ENCODE data around the gene ZKSCAN1.
"Not testable (repeated sequence)": the region's sequence is repeated elsewhere in the genome, so short reads cannot be mapped to it uniquely, and the experiment has no call there.

Gene ZKSCAN1

DNA sequence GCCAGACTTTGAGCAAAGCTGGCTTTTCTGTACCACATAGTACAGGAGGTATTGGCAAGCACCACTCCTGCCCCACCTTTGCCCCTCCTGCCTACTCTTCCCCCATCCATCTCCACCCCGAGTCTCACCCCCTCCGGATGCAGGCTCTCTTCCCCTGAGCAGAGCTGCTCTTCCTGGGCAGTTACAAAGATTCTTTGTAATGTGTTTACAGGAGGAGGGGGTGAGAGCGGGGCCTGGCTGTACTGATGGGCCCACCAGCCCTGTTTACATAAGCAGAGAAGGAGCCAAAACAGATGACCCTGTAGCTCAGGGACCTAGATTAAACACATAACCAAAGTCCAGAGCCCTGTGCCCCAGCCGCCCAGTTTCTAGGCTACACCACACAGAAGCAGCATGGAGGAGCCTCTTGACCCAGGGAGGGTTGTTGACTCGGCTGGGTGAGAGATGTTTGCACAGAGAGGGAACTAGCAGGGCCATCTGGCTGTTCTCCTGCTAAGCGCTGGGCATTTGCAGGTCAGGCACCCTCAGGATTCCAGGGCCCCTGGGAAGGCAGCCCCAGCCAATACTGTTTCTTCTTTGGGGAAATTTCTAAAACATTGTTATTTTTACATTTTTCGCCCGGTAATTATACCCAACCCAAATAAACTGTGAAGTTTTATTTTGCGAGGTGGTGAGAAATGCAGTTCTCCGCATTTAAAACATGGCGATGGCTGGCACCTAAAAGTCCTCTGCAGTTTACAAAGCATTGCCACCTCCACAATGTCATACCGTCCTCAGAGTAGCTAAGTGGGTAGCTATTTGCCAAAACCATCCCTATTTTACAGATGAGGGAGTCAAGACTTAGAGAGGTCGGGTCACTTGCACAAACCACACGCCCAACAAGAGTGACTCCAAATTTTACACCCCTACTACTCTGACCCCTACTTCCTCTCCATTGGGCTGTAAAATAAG is 11.4 kb upstream of the ZKSCAN1 start:
- peak; percentile 78 for DNase-seq (ENCODE audit: low spot score)

DNA sequence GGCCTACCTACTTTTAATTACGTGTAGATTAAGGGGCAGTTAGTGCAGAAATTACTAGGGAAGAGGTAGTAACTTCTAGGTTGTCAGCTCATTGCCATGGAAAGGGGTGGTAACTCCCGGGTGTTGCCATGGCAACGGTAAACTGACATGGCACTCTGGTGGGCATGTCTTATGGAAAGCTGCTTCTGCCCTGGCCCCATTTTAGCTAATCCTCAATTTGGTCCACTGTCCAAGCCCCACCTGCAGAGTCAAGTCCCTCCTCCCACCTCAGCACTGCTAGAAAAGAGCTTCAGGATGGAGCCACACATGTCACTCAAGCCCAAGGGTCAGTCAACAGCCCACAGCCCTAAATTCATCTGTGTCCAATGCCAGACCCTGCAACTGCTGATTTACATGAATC is 7.5 kb upstream of the ZKSCAN1 start:
- DNase-seq (ENCODE audit: low spot score) = no peak

DNA sequence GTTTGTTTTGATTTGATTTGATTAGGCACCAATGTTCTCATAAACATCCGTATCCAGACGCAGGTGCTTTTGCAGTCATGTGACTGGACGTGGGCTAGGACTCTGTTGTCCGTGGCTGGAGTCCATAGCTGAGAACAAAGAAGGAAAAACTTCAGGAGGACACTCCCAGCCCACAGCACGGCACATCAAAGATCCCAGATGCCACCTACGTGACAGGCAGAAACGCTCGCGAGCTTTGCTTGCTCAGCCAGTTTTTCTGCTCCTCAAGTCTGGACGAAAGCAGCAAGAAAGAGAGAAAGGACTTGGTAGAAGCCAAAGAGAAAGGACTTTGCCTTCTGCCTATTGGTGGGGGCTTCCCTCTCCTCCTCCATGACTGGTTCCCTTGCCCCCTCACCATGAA is 6.9 kb upstream of the ZKSCAN1 start:
- DNase-seq (ENCODE audit: low spot score) = peak; percentile 16

DNA sequence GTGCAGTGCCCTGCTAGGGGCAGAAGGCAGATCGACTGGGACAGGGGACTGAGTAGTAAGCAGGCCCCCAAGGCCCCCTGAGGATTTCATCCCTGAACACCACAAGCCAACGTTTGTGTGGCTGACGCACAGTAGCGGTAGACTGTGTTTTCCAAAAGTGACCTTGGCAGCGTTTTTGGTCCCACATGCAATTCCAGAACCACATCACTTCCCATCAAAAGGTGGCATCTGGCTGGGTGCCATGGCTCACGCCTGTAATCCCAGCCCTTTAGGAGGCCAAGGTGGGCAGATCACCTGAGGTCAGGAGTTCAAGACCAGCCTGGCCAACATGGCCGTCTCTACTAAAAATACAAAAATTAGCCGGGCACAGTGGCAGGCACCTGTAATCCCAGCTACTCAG is 5.4 kb upstream of the ZKSCAN1 start:
- DNase-seq (ENCODE audit: low spot score) = not testable (repeated sequence)

DNA sequence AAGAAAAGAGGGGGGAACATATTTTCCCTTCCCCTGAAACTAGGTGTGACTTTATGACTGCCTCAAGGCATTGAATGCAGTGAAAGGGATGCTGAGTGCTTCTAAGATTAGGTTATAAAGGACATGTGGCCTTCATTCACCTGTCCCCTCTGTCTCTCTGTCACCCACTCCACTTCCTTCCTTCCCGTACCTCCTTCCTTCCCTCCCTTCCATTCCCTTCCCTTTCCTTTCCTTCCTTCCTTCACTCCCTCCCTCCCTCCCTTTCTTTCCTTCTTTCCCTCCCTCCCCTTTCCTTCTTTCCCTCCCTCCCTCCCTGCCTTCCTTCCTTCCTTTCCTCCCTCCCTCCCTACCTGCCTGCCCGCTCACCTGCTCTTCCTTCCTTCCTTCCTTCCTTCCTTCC is 4.5 kb upstream of the ZKSCAN1 start:
- DNase-seq (ENCODE audit: low spot score) = no peak

DNA sequence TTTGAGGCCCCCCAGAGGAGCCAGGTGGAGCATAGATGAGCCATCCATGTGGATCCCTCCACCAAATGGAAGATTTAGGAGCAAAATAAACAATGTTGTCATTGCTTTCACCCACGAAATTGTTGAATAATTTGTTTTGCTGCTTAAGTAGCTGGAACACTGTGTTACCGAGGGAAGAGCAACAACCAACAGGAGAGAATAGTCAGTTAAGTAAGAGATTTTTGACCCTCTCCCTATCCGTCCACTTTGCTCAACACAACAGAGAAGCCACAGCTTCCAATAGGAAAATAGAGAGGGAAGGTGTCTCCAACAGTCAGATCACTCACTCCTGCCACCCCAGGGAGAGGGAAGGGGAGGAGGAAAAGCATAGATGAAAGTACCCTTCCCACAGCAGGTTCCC is 3.9 kb upstream of the ZKSCAN1 start:
- DNase-seq (ENCODE audit: low spot score) = no peak

DNA sequence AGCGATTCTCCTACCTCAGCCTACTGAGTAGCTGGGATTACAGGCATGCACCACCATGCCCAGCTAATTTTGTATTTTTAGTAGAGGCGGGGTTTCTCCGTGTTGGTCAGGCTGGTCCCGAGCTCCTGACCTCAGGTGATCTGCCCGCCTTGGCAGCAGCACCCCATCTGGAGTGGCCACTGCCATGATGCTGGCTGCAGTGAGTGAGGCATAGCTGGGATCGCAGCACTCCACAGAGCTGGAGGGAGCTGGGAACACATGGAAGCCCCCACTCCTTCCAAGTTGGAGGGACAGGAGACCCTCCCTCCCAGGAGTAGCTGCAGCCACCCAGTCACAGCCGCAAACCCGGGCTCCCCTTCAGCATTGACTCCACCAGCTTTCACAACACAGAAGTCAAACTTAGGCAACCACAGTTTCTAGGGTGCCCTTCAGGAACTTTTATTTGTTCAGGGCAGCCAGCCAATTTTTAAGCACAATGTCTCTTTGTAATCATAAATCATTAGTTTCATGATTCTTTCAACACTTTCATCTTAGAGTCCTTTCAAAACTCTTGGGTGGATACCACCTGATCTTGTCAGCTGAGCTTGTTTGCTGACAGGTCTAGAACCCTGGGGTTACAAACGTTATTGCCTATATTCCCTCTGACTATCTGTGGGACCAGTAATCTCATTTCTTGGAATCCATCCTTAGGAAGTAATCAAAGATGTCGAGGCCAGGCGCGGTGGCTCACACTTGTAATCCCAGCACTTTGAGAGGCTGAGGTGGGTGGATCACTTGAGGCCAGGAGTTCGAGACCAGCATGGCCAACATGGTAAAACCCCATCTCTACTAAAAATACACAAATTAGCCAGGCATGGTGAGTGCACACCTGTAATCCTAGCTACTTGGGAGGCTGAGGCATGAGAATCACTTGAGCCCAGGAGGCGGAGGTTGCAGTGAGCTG is 2.7 kb upstream of the ZKSCAN1 start:
- DNase-seq (ENCODE audit: low spot score) = not testable (repeated sequence)

DNA sequence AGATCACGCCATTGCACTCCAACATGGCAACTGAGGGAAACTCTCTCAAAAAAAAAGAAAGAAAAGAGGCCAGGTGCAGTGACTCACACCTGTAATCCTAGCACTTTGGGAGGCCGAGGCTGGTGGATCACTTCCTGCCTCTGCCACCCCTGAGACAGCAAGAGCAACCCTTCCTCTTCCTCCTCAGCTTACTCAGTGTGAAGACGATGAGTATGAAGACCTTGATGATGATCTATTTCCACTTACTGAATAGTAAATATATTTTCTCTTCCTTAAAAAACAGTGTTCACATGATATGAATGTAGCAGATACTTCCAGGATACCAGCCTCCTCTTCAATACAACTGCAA is 2.1 kb upstream of the ZKSCAN1 start:
- DNase-seq (ENCODE audit: low spot score) = no peak

DNA sequence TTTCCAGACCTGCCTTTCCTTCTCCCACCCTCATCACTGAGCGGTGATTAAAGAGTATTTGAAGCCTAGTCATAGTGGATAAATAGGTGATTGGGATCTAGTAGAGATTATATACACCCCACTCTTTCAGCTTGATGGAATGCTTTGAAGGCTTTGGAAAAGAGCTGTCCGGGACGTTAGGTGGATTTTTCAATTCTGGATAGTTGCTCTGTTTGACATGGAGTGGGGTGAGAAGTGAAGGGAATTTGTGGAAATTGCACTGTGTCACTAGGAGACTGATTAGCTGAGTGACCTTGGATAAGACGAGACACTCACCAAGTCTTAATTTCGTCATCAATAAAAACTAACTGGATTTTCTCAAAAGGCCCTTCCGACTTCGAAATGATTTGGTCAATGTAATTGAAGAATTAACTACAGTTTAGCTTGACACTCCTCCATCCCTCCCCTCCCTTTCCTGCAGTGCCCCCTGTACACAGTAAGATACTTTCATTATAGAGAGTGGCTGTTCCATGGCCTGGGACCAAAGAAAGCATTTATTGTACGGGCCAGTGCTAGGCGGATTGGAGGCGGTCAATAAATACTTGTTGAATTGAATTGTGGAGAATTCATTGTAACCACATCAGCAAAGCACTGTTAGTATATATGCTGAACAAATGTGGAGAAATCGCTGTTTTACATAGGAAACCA is 962 bp downstream of the ZKSCAN1 start:
- DNase-seq (ENCODE audit: low spot score) = peak; percentile 93

DNA sequence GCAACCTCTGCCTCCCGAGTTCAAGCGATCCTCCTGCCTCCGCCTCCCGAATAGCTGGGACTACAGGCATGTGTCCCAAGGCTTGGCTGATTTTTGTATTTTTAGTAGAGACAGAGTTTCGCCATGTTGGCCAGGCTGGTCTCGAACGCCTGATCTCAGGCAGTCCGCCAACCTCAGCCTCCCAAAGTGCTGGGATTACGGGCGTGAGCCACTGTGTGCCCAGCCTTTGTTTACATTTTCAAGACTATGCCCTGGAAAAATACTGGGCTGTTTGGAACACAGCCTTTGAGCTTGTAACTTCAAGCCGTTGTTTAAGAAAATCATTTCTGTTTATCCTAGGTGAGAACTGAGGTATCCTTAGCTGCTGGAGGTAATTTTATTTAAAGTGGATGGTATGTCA is 1.9 kb downstream of the ZKSCAN1 start:
- no peak for DNase-seq (ENCODE audit: low spot score)

DNA sequence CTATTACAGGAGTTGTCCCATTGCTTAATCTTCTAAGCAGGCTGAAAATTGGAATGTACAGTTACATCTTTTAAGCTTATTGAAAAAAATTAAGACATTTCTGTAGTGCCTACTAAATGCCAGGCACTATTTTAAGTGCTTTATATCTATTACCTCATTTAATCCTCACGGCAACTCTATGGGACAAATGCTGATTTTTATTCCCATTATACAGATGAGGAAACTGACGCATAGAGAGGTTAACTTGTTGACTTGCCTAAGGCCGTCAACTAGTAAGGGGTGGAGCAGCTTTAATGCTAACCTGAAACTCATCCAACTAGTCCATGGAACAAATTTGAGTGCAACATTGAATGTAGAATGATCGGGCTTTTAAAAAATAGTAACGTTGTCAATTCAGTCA is 2.5 kb downstream of the ZKSCAN1 start:
- DNase-seq (ENCODE audit: low spot score) = no peak

DNA sequence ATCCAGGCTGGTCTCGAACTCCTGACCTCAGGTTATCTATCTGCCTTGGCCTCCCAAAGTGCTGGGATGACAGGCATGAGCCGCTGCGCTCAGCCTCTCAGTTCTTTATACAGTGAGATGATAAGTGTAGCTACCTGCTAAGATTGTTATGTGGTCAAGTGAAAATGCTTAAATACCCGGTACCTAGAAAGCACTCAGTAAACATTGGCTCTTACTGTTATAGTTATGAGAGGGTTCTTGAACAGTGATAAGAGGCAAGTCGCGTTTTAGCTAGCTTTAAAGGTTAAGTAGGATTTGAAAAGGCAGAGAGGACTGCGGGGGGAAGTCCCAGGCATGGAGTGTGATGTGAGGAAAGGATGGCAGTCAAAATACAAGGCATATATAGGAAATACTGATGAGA is 4.5 kb downstream of the ZKSCAN1 start:
- DNase-seq (ENCODE audit: low spot score) = no peak

DNA sequence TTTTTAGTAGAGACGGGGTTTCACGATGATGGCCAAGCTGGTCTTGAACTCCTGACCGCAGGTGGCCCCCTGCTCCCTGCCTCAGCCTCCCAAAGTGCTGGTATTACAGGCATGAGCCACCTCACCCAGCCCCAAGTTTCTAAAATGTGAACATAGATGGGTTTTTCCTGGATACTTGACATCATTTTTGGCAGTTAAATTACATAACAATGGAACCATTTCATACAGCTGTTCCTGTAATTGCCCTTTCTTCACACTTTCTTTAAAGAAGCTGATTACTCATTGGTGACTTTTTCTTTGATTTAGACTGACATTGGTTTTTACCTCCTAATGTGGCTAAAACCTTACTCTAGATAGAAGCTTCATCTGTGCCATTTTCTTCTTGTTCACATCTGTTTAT is 5.9 kb downstream of the ZKSCAN1 start:
- DNase-seq (ENCODE audit: low spot score) = no peak

DNA sequence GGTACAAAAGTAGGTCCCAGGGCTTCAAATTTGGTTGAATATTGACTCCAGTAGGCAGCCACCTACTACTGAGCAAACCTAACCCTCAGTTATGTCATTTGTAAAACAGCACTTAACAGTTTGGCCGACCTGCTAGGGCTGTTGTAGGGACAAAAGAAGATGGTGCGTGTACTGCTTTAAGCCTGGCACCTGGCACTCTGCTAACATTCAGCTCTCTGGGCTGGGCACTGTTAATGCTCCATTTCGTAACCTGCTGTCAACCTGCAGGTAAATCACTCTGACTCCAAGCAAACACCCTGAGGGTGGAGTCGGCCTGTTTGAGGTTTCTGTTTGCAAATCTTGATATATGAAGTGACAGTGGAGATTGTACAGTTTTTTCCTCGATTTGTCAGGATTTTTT is 7.2 kb downstream of the ZKSCAN1 start:
- no peak for DNase-seq (ENCODE audit: low spot score)

DNA sequence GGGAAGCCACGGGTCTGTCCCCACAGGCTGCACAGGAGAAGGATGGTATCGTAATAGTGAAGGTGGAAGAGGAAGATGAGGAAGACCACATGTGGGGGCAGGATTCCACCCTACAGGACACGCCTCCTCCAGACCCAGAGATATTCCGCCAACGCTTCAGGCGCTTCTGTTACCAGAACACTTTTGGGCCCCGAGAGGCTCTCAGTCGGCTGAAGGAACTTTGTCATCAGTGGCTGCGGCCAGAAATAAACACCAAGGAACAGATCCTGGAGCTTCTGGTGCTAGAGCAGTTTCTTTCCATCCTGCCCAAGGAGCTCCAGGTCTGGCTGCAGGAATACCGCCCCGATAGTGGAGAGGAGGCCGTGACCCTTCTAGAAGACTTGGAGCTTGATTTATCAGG is 8.1 kb downstream of the ZKSCAN1 start:
- DNase-seq (ENCODE audit: low spot score) = no peak

DNA sequence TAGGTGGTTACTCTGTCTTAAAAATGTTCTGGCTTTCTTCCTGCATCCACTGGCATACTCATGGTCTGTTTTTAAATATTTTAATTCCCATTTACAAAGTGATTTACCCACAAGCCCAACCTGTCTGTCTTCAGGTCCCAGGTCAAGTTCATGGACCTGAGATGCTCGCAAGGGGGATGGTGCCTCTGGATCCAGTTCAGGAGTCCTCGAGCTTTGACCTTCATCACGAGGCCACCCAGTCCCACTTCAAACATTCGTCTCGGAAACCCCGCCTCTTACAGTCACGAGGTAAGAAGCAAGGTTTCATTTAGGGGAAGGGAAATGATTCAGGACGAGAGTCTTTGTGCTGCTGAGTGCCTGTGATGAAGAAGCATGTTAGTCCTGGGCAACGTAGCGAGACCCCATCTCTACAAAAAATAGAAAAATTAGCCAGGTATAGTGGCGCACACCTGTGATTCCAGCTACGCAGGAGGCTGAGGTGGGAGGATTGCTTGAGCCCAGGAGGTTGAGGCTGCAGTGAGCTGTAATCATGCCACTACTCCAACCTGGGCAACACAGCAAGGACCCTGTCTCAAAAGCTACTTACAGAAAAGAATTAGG is 8.7 kb downstream of the ZKSCAN1 start:
- no peak for DNase-seq (ENCODE audit: low spot score)

DNA sequence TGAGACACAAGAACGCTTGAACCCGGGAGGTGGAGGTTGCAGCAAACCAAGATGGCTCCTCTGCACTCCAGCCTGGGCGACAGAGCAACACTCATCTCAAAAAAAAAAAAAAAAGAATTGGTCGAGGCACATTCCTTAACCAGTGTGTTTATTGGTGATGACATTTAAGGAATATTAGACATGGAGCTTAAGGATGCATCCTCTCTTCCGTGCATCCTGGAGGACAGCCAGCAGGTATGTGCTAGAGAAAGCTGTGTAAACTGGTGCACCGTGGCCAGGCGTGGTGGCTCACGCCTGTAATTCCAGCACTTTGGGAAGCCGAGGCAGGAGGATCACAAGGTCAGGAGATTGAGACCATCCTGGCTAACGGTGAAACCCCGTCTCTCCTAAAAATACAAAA is 11.8 kb downstream of the ZKSCAN1 start:
- DNase-seq (ENCODE audit: low spot score) = no peak

DNA sequence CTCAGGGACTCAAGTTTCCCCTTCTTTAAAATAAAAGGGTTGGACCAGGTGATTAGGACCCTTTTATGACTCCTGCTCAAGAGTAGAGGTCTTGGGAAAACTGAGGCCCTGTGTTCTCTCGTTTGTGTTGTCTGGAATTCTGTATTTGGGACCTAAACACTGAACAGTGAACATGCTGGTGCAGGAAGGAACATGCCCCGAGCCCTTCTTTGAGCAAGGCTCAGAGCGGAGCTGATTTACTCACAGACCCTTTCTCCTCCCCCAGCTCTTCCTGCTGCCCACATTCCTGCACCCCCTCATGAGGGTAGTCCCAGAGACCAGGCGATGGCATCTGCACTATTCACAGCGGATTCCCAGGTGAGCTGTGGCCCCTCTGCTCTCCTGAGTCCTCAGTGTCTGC is 14.2 kb downstream of the ZKSCAN1 start:
- DNase-seq (ENCODE audit: low spot score) = no peak

DNA sequence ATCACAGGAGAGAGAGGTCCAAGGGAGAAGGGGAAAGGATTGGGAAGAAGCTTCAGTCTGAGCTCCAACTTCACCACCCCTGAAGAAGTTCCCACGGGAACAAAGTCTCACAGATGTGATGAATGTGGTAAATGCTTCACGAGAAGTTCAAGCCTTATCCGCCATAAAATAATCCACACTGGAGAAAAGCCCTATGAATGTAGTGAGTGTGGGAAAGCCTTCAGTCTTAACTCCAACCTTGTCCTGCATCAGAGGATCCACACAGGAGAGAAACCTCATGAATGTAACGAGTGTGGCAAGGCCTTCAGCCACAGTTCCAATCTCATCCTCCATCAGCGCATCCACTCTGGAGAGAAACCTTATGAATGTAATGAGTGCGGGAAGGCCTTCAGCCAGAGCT is 18.1 kb downstream of the ZKSCAN1 start:
- DNase-seq (ENCODE audit: low spot score) = no peak

DNA sequence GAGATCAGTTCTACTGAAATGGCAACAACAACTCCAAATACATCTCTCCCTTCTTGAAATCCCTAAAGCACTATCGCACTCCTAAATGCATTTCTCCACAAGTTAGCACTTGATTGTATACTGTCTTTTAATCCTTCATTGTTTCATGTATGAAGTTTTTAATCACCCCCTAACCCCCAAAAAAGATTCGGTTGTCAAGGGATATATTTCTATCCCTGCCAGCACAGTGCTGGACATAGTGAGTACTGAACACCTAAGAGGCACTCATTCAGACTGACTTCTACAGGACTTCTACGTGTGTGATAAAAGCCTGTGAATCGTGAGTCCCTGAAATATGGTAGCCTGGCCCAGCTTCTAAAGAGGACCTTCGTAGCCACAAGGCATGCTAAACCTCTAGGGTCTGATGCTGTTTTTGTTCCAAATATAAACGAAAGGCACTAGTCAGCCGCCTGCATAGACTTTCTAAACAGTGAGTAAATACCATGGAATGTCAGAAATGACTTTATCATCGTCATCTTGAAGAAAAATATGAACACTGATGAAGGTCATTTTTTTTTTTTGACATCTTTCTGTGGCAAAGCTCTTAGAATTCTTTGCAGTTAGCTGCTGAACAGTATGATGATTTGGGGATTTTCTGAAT is 19.6 kb downstream of the ZKSCAN1 start:
- no peak for DNase-seq (ENCODE audit: low spot score)

DNA sequence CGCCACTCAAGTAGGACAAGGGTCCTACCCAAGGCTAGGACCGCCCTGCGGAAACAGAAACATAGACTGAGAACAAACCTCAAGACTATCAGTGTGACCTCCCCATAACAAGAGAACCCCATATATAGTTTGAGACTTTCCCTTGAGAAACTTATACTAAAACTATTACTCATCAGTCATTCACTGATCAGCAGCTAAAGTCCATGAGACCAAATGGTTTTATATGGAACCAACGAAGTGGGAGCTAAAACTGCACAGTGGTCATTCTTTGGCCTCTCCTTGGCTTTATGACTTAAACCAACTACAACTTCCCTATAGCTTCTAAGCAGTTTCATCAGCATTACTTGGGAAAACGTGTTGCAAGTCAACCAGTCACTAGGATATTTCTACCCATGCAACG is 20.5 kb downstream of the ZKSCAN1 start:
- DNase-seq (ENCODE audit: low spot score) = no peak

DNA sequence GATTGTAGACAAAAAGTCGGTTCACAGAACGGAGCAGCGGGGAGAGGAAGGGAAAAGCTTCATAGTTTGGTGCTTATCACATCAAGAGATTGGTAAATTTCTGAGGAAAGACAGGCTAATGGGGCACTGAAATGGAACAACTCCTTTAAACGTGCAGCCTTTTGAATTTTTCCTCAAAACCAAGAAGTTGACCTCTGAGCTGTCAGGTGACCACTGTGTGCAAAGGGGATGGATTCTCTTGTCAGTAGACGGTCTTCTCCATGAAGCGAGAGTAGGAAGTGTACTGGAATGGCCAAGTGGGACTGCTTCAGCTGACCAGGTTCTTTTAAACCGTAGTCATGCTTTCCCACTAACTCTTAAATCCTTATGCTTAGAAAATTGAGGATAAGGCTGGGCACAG is 22.9 kb downstream of the ZKSCAN1 start:
- no peak for DNase-seq (ENCODE audit: low spot score)

All from putamen (tissue), 1 donor.